Lower leg skin (tissue), 4 donors: ENCODE results near the gene ANGPTL2. TPM values are rescaled to one million over a fixed set of nuclear protein-coding genes. Genes with fewer than 3 reads are reported as not detected.

Experiments used
- DNase-seq, 2 donors: peaks; one replicate each; pipeline ENCODE4 v3.0.0-alpha.2; 2019; ENCODE audit warnings: low spot score in 2 of 2
- H3K4me3 ChIP-seq: fragments of 200-600 bp; sonication (generic); 2 replicates; pipeline ENCODE4 v1.5.1; 2017; ENCODE audit warnings: mild to moderate bottlenecking, low read depth; ENCODE audit not compliant: poor library complexity, severe bottlenecking
- POLR2A ChIP-seq, 2 donors: fragments of 450-650 bp; IDR thresholded peaks; one replicate each; pipeline ENCODE4 v1.6.1; 2016 to 2017; ENCODE audit warnings: antibody characterized with exemption in 2 of 2, mild to moderate bottlenecking in 1 of 2, moderate library complexity in 1 of 2
- WGBS, 2 donors: methylation state at CpG; one replicate each; pipeline ENCODE4 v1.1.5; 2018; 5-methylcytosine and 5-hydroxymethylcytosine counted together
- intact Hi-C: fragments of 100-400 bp; cut with DNase I; formaldehyde crosslinking; loops from one replicate; pipeline ENCODE4 v1.15.0; 2023; ENCODE audit warnings: low total_unique reads
- total RNA-seq, 4 donors: library from RNA; depleted of rRNA; stranded (reverse); fragments of >200 nt; gene quantifications; one replicate each; pipeline ENCODE4 v1.1.0, GENCODE V29; 2016
- TF ChIP-seq, protein P1 (sequence below), 3 donors: fragments of 450-650 bp; IDR thresholded peaks; one replicate each; pipeline ENCODE4 v1.5.1; 2016; ENCODE audit warnings: antibody characterized with exemption in 3 of 3, mild to moderate bottlenecking in 3 of 3, moderate library complexity in 2 of 3

Gene ANGPTL2
- total RNA-seq, 4 donors from 2014 or later, result 10.5 to 37.8 (median 18.5) TPM

GRCh38 chr9:127136081-127136879 lies 13.8 kb upstream of the ANGPTL2 start:
- TF ChIP-seq, protein P1, sequence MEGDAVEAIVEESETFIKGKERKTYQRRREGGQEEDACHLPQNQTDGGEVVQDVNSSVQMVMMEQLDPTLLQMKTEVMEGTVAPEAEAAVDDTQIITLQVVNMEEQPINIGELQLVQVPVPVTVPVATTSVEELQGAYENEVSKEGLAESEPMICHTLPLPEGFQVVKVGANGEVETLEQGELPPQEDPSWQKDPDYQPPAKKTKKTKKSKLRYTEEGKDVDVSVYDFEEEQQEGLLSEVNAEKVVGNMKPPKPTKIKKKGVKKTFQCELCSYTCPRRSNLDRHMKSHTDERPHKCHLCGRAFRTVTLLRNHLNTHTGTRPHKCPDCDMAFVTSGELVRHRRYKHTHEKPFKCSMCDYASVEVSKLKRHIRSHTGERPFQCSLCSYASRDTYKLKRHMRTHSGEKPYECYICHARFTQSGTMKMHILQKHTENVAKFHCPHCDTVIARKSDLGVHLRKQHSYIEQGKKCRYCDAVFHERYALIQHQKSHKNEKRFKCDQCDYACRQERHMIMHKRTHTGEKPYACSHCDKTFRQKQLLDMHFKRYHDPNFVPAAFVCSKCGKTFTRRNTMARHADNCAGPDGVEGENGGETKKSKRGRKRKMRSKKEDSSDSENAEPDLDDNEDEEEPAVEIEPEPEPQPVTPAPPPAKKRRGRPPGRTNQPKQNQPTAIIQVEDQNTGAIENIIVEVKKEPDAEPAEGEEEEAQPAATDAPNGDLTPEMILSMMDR (IDR thresholded peaks at IDR 0.05), result no peak
- no peak for TF ChIP-seq POLR2A (IDR thresholded peaks at IDR 0.05)
- peak in 1 of 2 donors; percentile 75 for DNase-seq
- intact Hi-C loops, result no loop called here
- no peak overlapping the region for H3K4me3 ChIP-seq
- WGBS, 2 donors, result 89 to 90% methylated on average over 8 of the region's 8 CpGs

DNA sequence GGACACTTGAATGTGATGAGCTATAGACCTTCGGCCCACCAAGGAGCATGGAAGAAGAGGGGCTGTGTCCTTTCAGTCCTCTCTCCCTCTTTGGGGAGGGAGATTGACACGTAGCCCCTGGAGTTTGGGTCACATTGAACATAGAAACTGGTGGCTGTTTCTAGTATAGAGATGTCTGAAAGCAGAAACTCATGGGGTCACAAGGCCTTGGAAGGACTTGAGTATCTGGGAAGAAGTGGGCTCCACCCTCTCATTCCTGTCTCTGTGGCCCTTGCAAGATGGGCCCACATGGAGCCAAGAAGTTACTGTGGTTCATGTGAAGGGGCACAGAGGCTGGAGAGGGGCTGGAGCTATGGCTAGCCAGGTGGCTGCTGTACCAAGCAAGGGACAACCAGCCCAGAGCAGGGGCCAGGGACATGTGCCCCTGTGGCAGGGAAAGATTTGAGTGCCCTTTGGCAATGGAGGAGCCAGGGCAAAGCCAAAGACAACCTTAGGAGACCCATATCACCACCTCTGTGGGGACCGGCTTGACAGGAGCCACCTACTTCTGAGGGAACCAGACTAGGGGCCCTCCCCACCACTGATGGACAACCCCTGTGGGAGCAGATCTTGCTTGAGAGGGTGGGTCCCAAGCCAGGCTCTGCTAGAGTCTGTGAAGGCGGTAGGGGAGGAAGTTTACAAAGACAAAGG lies 12.8 kb upstream of the ANGPTL2 start:
- 96 to 97% methylated on average over 3 of the region's 4 CpGs for WGBS, 2 donors

DNA sequence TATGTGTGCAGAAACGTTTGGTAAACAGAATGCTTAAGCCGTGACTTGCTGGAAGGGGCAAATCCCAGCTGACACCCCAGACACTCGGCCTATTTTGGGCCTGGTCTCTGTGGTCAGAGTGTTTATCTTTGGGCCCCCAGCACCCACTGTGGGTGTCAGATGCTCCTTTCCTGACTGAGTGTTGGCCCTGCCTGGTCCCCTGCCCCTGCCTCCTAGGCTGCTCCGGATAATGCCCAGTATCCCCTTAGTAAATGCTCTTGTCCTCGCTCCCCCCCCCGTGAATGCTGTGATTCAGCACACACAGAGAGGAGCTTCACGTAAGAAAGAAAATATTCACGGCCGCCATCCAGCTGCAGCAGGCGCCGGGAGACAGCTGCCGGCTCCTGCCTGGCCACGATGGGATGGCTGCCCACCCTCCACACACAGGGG lies 11.3 kb upstream of the ANGPTL2 start:
- peak; percentile 38 to 89 for DNase-seq
- no peak overlapping the region for H3K4me3 ChIP-seq
- intact Hi-C loops, result no loop called here
- TF ChIP-seq POLR2A (IDR thresholded peaks at IDR 0.05), result no peak
- TF ChIP-seq, protein P1 (IDR thresholded peaks at IDR 0.05), result no peak
- 52 to 60% methylated on average over 13 of the region's 13 CpGs for WGBS, 2 donors

More for the DNA sequence above, 12.8 kb upstream of the ANGPTL2 start:
- intact Hi-C loops, result no loop called here
- TF ChIP-seq, protein P1 (IDR thresholded peaks at IDR 0.05), result no peak
- no peak for TF ChIP-seq POLR2A (IDR thresholded peaks at IDR 0.05)
- no peak overlapping the region for H3K4me3 ChIP-seq
- DNase-seq, result peak in 1 of 2 donors; percentile 83

GRCh38 chr9:127132921-127133647 lies 10.6 kb upstream of the ANGPTL2 start:
- peak in 1 of 2 donors; percentile 85 for DNase-seq
- intact Hi-C loops, result no loop called here
- TF ChIP-seq, protein P1 (IDR thresholded peaks at IDR 0.05), result no peak
- no peak for TF ChIP-seq POLR2A (IDR thresholded peaks at IDR 0.05)
- WGBS, 2 donors, result 45 to 70% methylated on average over 15 of the region's 15 CpGs
- no peak overlapping the region for H3K4me3 ChIP-seq

- TF ChIP-seq, protein P1 (IDR thresholded peaks at IDR 0.05), result no peak
- TF ChIP-seq POLR2A (IDR thresholded peaks at IDR 0.05), result no peak
- no peak overlapping the region for H3K4me3 ChIP-seq
- intact Hi-C loops, result no loop called here
- 95% methylated on average over 4 of the region's 4 CpGs for WGBS, 2 donors
- DNase-seq, result peak in 1 of 2 donors; percentile 29
Measured at GRCh38 chr9:127132375-127132774, 9.9 kb upstream of the ANGPTL2 start.
